AG08395 (cell line): Measurements from ENCODE around the gene FBN1.
A peak's percentile ranks its signal among the peaks of the same experiment; 100 is the strongest.

Experiments
- DNase-seq: peaks from one replicate; pipeline ENCODE4 v3.0.0; 2012; ENCODE audit warnings: mixed read lengths, low spot score

Gene FBN1

DNA sequence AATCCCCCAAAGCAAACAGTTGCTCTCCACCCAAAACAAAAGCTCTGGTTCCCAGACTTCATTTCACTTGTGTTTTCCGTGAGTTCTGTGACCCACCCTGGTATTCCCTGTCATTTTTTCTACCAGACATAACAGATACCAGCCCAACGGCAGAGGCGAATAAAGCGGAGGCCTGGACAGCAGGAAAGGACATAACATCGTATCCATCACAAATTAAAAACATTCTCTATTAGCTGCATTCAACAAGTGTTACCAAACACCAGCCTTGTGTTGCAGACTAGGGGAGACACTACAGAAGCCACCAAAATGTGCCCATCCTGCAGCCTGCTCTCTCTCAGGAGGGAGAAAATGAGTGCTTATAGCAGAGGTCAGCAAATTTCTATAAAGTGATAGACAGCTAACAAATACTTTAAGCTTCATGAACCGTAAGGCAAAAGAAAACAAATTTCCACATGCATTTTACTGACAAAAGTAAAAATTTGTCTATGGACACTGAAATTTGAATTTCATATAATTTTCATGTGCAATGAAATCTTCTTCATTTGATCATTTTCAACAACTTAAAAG, 7.1 kb upstream of the FBN1 start:
- DNase-seq, result no peak

DNA sequence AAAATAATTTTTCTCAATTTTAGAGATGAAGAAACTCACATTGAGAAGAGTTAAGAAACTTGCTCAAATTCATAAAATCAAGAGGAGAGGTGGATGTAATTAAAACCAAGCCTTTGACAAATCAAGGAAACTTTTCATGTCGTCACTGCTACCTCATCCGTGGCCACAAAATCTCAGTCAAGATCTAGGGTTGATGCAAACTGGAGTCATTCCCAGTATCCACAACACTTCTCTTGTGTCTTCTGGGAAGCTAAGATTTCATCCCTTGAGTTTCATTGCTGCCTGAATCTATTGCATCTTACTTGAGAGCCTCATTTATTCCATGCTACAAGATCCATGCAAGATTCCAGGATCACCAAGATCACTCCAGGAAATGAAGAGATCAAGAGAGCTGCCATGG, 5.4 kb upstream of the FBN1 start:
- no peak for DNase-seq

DNA sequence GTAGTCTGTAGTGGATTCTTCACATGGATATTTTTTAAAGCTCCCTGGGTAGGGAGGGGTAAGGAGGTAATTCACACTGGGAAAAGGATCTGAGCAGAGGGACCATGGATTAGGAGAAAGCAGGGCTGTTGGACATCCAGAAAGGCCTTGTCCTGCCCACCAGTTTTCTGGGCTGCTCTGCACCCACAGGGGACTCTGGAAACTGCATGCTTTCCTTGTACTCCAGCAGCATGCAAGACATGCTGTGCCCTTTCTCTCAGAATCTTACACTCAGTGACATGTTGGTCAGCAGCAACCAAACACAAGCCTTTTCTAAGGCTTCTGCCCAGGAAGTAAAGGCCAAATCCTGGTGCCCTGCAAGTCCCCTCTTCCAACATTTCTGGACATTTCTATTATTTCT, 2.5 kb upstream of the FBN1 start:
- peak; percentile 54 for DNase-seq

DNA sequence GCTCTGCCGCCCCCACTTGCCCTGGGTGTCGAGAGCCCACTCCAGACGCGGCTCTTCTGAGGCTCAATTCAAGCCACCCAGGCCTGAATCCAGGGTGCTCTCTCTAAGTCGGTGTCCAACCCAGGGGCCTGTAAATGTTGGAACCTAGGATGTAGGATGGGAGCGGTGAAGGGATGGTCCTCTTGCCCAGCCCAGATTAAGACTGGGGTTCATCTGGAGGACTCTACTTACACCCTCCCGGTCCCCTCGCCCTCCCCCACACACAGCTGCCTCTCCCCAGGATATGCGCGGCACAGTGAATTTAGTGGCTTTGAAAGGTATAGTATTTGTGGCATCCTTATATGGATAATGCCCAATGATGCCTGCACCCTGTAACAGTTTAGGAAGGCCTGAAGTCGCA, 822 bp upstream of the FBN1 start:
- DNase-seq, result no peak

DNA sequence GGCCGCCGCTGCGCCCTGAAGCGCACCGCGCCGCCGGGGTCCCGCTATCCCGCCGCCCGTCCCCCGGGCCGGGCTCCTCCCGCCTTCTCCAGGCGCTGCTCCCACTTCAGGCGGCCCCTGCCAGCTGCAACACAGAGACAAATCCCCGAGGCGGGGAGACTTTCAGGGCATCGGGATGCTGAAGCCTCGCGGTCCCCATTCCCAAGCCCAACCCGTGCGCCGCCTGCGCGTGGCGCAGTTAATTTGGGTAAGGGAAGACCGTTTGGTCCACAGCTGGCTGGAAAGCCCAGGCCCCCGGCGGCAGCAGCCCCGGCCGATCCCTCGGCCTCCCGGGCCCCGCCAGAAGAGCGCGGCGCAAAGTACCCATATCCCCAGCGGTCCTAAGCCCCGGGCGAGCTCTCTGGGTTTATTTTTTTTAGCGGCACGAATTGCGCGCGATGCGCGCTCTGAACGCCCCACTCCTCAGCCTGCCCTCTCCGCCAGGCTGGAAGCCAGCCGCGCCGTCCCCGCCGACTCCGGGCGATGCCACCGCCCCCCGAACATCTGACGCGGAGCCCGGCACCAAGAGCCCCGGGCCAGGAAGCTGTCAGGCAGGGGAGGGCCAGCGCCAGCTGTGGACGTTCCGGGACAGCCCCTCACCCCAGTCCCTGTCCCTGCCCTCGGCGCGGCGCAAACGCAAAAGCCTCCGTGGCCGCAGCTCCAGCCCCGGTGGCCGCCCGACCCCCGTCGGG, 517 bp downstream of the FBN1 start:
- DNase-seq, result peak; percentile 37

DNA sequence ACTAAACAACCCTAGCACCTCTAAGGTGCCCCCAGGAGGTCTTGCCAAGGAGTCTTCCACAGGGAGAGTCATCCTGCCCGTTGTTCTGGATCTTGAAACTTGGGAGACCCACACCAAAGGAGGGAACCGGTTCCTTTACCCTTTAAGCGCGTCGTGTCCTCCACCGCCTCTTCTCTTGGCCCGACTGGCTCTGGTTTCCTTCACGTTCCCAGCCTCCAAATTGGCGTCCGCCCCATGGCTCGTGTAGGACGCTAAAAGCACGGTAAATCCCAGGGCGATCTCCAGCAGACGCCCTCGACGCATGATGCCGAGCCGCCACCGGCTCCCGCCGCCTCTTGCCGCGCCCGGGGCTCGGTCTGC, 1.1 kb downstream of the FBN1 start:
- no peak for DNase-seq

DNA sequence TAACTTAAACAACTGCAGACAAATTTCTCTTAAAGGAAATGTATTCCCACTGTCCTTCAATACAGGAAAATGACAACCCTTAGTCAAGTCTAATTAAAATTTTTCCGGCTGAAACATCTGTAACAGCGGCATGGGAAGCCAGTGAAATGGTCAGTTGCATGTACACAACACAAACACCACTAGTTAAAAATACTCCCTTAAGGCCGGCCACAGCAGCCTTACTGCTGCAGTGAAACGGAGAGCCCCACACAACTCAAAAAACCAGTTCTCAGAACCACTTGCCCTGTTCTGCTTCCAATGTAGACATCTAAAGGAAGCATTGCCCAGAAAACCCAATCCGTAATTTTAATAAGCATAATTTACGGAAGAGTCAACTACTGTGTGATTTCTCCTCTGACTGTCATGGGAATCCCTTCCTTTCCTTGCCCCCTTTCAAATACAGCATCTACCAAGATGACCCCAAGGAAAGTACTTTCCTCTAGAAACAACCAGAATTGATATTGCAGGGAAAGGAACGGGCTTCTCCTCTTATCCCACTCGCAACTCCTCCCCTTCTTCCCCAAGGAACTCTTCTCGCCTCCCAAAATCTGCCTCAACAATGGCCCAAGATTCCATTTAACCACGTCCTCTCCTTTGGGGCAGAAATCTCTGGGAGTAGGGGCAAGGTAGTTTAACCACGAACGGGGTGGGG, 1.6 kb downstream of the FBN1 start:
- no peak for DNase-seq

DNA sequence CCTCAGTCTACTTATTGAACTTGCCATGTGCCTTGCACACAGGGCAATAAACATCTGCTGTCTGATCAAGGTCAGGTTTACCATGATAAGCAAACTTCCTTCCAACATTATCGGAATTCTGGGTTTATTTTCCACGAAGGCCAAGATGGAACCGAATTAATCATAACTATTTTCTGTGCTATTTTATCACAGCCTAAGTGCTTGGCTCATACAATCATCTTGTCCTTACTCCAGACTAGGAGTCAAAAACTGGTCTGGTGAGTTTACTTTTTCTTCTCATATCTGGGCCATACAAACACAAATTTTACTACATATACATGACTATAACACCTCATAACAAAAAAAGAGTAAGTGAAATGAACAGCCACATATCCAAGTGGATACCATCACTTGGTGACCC, 2.3 kb downstream of the FBN1 start:
- DNase-seq, result no peak

DNA sequence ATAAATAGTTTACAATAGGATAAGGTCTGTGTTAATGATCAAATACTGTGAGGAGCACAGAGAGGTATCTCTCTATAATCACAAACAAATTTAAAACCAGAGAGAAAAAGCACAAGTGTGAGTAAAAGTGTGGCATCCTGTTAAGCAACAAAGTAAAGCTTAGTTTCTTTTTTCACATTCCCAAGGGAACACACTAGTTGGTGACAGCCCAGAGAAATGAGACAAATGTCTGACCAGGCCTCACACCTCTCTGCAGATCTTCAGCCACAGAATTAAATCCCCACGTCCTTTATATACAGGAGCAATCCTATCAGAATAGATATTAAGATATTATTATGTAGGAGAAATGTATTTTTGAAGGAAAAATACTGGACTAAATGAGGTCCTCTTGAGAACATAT, 2.7 kb downstream of the FBN1 start:
- DNase-seq, result no peak

DNA sequence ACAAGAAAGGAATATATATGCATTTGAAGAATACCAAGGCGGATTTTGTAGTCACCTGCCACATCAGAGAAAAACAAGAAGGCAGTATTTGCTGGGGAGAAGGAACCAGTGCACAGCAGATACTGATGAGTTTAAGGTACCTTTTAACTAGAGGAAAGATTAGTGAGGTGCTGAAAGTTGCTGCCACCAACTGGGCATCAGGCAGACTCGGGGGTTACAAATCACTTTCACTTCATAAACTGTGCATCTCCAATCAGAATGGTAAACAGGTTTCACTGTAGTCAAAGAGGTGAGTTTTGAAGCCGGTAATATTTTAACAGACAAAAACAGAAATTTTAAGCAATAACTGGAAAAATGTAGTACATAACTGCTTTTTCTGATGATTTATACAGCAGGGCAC, 4.1 kb downstream of the FBN1 start:
- DNase-seq, result no peak

DNA sequence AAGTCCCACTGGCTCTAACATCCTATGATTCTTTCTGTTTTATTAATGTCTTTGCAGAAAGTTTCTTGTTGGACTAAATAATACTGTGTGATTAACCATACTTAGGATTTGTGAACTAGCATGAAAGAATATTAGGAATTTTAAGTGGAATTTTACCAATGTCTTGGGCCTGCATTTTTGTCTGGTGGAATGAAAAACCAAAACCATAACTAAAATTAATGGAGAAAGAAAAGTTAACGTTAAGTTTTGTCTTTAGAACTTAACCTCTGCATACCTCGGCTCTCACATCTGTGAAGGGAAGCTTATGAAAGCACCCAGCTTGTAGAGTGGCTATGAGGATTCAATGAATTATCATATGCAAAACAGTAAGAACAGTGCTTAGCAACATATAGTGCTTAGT, 6.5 kb downstream of the FBN1 start:
- DNase-seq, result no peak

DNA sequence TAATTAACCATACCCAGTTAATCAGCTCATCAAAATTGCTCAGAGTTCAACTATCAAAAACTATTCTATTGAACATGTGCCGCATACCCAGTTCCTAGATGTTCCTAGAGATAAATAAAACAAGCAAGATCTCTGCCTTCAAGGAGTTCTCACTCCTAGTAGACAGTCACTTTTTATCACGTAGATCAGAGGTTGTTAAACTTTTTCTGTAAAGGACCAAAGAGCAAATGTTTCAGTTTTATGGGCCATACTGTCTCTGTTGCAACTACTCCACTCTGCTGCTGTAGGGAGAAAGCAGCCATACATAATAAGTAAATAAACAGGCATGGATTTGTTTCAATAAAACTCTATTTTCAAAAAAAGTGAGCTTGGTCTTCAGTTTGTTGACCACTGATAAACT, 7.9 kb downstream of the FBN1 start:
- DNase-seq, result no peak

DNA sequence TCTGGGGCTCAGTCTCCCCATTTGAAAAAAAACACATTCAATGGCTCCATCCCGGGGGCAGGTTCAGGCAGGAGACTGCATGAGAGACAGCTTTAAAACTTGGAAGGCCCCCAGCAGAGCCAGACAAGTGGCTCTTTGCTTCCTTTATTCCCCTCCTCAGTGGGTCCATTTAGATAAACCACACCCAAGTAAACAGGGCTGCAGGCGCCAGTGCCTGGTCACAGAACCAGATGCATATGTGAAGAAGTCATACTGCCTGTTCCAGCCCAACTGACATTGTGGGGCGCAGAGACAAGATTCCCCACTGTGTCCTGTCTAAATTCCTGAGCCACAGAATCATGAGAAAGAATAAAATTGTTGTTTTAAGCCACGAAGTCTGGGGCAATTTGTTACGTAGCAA, 9.0 kb downstream of the FBN1 start:
- DNase-seq, result no peak

DNA sequence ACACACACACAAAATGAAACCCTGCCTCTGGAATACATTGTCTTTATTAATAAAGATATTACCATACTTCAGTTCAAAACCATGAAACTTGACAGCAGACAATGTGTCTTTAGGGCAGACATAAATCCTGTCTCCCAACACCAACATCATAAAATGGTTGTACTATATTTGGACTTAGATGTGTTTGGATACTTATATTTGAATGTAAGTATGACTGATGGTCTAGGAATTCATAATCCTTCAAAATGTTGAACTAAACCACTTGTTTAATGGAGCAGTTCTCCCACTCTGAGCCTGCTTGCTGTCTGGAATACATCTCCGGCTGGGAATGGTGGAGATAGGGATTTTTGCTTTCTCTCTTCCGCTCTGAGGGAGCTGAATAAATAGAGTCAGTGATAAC, 10.6 kb downstream of the FBN1 start:
- DNase-seq, result no peak

DNA sequence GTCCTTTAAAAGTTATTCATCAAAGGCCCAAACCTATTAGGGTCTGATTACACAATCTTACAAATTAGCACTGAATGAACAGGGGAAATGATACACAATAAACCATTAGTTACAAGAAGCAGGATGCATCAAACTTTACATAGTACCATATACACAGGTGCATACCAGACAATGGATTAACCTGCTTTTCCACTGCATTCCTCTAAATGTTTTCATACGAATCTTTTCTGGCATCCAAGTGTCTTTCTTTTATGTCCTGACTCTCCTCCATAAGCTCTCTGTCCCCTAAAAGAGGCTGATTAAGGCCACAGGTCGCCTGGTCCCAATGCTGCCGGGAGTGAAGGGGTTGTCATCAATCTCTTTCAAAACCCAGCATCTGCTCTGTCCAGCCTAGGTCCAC, 11.4 kb downstream of the FBN1 start:
- DNase-seq, result no peak

DNA sequence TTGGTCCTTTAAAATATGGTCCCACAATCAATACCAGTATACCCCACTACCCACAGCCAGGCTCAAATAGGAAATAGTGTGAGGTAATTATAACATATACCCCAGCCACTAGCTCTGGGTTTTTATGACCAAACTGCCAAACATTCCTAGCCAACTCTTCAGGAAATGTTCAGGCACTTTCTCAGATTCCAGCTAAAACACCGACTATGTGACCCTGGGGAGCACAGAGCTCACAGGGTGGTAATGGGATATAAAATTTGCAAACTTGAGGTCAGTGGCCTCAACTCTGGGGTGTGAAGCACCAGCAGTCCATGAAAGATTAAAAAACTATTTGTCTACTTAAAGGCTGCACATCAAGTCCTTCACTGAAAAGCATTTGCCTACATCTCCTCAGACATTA, 12.9 kb downstream of the FBN1 start:
- DNase-seq, result no peak

DNA sequence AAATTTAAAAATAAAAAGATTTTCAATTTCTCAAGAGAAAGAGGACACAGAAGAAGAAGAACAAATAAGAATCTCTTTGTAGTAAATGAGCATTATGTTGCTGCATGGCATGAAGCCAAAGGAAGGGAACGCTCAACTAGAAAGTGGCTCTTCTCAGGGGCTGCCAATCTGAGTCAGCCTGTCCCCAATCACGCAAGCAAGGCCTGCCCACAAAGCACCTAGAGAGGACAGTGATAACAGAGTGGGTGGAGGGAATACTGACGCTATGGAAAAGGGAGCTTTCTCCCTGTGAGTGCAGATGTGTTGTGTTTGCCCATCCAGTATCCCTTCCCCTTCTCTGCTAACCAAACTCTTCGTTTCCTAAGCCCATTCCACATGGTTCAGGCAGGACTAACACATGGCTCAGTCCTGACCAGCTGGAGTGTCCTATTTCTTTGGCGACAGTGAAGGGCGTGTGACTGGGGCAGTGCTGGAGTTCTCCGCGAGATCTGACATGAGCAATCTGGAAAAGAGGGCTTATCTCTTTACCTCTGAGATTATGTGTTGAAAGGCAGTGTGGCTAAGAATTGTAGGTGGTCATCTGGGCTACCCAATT, 14.2 kb downstream of the FBN1 start:
- no peak for DNase-seq

DNA sequence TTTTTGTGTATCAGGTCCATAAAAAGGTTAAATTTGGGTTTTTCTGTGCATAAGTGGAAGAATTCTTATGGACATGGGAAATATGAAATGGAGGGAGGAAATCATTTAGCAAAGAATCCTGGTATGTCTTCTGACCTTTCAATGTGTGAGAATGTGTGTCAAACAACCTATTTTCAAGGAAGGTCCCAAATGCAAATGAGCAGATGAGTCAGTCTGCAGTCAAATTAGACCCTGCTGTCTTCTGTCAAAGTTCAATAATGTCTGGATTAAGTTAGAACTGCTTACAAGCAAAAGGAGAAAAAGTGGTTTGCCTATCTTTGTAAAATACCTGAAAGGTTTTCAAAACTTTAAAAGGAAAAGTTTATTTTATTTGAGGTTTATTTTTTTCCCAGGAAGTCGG, 15.3 kb downstream of the FBN1 start:
- DNase-seq, result no peak

DNA sequence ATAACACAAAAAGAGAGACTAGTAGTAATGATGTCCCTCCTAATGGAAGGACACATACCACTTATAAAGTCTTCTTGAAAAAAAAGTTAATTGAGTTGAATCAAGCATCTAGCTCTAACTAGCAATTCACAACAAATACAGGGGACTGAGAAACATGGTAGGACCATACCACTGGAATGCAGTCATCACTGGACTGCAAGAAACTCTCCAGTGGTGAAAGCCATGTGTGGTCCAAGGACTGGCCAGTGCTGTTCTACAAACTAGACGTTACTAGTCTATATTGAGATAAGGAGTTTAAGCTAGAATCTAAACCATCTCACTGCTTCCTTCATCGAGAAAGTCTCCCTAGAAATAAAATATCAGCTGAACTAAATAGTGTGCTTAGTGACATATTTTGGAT, 16.7 kb downstream of the FBN1 start:
- DNase-seq, result no peak

DNA sequence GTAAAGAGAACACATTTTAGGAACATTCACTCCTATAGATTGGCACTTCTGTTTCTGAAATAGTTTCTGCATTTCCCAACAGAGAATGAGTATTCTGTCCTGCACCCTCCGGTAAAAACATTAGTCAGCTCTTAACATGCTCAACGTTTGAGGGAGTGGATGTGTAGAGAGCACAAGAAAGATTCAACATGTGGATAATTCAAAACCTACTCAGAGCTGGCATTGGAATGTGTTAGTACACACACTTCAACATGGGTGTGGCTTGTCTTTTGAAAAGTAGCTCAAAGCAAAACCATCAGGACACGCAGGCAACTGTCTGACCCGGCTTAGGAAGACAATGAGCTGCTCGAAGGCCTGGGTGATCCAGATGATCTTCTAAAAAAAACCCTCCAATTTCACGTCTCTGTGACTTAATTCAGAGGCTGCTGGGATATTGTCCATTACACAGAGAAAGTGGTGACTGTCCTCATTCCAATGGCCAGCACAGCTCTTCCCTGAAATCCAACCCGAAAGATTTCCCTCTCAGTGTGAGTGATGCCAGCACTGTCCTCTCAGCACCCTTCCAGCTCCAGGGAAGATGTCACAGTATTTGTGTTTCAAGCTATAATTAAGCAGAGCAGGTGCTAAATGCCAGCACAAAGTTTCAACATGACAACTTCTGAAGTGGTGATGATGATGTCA, 18.1 kb downstream of the FBN1 start:
- peak; percentile 72 for DNase-seq

DNA sequence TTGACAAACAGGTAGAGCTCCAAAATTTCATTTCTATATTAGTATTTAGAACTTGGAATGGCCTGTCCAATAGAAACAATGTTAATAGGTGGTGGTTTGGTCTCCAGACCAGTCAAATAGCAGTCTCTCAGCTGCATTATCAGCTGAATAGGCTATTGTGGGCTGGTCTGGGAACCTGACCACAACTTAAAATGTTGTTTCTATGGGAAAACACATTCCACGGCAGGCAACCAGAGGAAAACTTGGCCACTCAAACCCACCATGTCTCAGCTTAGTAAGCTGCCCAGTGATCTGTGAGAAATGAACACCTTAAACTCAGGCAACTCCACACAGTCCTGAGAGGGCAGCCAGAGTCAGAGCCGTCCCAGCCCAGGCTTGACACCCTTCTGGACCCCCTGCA, 20.4 kb downstream of the FBN1 start:
- DNase-seq, result no peak

DNA sequence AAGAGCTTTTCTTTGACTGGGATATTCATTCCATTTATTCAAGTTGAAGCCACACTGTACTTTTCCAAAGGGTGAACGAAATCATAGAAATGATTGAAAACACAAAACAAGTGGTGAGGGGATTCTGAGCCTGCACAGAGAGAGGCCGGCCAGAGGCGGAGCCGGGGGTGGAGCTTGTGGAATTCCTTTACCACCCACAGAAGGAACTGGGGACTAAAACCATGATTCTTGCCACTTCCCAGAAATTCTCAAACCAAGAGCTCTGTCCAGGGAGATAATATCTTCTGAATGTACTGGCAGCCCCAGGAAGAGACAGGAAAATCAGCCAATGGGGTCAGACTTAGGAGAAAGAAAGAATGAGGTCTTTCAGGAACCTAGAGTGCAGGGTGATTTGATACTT, 20.8 kb downstream of the FBN1 start:
- no peak for DNase-seq

DNA sequence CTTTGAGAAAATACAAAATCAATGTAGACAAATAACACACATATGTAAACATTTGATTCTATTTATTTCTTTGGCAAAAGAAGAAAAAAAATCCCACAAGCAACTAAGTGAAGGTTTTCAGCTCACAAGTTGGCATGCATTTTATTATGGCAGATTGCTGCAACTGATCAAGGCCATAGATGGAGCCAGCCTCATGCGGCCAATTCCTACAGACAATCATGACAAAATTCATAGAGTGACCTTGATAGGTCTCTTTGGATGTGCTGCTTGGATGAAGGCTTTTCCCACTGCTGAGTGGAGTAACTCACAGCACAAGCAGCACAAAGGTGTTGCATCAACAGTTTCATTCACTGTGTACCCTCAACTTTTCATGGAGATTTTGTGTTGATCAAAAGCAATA, 22.1 kb downstream of the FBN1 start:
- DNase-seq, result no peak
